ENCODE data around the gene ARL8A.
"Not testable (repeated sequence)": the region's sequence is repeated elsewhere in the genome, so short reads cannot be mapped to it uniquely, and the experiment has no call there.

ARL8A gene

GRCh38 chr1:202184750-202185460 lies 40.4 kb upstream of the ARL8A start:
- no peak overlapping the region for H3K4me3 ChIP-seq (ENCODE audit: low read length)
- no peaks in the 10 kb centered on the region for H3K36me3 ChIP-seq (ENCODE audit: control insufficient read depth, insufficient read depth, low read length)
- no peak overlapping the region for H3K27ac ChIP-seq (ENCODE audit: low read depth, low read length)
- H3K9ac ChIP-seq (ENCODE audit: low read length), result no peak overlapping the region
- peaks cover 4% of the 10 kb centered on the region for H3K27me3 ChIP-seq (ENCODE audit: control insufficient read depth, insufficient read depth, low read length)
- H3K4me1 ChIP-seq (ENCODE audit: control insufficient read depth, insufficient read depth, low read length), result no peaks in the 10 kb centered on the region

GRCh38 chr1:202182040-202182877 lies 37.7 kb upstream of the ARL8A start:
- H3K4me1 ChIP-seq (ENCODE audit: control insufficient read depth, insufficient read depth, low read length), result no peaks in the 10 kb centered on the region
- peaks cover 4% of the 10 kb centered on the region for H3K27me3 ChIP-seq (ENCODE audit: control insufficient read depth, insufficient read depth, low read length)
- no peak overlapping the region for H3K27ac ChIP-seq (ENCODE audit: low read depth, low read length)
- H3K9ac ChIP-seq (ENCODE audit: low read length), result no peak overlapping the region
- H3K4me3 ChIP-seq (ENCODE audit: low read length), result no peak overlapping the region
- H3K36me3 ChIP-seq (ENCODE audit: control insufficient read depth, insufficient read depth, low read length), result no peaks in the 10 kb centered on the region

GRCh38 chr1:202181586-202181985 lies 37.0 kb upstream of the ARL8A start:
- Histone ChIP-seq H3K9ac (ENCODE audit: low read length) (no peak overlapping the region), H3K27ac (ENCODE audit: low read depth, low read length) (no peak overlapping the region), H3K4me1 (ENCODE audit: control insufficient read depth, insufficient read depth, low read length) (no peaks in the 10 kb centered on the region), H3K4me3 (ENCODE audit: low read length) (no peak overlapping the region), H3K36me3 (ENCODE audit: control insufficient read depth, insufficient read depth, low read length) (no peaks in the 10 kb centered on the region), H3K27me3 (ENCODE audit: control insufficient read depth, insufficient read depth, low read length) (peaks cover 4% of the 10 kb centered on the region)

DNA sequence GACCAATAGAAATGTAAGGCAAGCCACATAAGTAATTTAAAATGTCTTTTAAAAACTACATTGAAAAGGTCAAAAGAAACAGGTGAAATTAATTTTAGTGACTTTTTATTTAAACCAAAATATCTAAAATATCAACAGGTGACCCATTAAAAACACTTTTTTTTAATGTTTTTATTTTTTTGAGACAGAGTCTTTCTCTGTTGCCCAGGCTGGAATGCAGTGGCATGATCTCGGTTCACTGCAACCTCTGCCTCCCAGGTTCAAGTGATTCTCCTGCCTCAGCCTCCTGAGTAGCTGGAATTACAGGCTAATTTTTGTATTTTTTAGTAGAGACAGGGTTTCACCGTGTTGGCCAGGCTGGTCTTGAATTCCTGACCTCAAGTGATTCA lies 36.2 kb upstream of the ARL8A start:
- not testable (repeated sequence) for H3K27me3 ChIP-seq (ENCODE audit: control insufficient read depth, insufficient read depth, low read length); H3K4me3 ChIP-seq (ENCODE audit: low read length); H3K4me1 ChIP-seq (ENCODE audit: control insufficient read depth, insufficient read depth, low read length); H3K9ac ChIP-seq (ENCODE audit: low read length); H3K36me3 ChIP-seq (ENCODE audit: control insufficient read depth, insufficient read depth, low read length); H3K27ac ChIP-seq (ENCODE audit: low read depth, low read length)

DNA sequence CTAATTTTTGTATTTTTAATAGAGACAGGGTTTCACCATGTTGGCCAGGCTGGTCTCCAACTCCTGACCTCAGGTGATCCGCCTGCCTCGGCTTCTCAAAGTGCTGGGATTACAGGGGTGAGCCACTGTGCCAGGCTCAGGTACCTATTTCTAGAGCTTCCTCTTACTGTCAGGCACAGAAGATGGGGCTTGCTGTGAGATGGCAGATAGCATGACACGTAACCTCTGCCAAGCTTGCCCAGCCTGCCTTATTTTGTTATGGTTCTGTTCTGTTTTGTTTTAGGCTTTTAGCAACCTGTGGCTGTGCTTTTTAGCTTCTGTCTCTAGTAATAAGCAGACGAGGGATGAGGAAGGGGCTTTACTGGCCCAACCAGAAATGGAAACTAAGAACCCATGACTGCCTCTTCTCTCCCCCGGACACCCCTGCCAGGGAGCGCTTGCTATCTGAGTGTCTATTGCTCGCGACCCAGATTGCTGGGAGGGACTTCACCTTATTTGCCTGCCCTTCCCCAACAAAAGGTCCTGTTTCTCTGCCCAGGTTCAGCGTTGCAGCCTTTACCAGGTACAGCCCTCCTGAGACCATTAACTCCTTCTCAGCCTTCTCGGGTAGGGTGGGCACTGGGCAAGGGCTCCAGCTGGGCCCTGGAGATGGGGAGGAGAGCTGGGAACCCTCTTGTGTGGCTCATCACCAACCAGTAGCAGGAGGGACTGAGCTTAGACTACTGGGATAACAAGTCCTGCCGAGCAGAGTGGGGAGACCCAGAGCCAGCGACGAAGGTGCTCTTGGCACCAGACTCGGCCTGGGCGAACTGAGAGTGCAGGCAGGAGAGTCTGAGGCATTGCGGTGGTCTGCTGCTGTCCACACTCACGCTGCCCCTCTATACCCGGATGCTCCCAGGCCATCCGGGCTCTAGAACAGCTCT lies 35.6 kb upstream of the ARL8A start:
- H3K4me1 ChIP-seq (ENCODE audit: control insufficient read depth, insufficient read depth, low read length), result no peaks in the 10 kb centered on the region
- H3K27me3 ChIP-seq (ENCODE audit: control insufficient read depth, insufficient read depth, low read length), result peaks cover 4% of the 10 kb centered on the region
- no peak overlapping the region for H3K9ac ChIP-seq (ENCODE audit: low read length)

GRCh38 chr1:202176949-202177927 lies 32.7 kb upstream of the ARL8A start:
- no peak overlapping the region for H3K27ac ChIP-seq (ENCODE audit: low read depth, low read length)
- H3K9ac ChIP-seq (ENCODE audit: low read length), result no peak overlapping the region
- H3K4me1 ChIP-seq (ENCODE audit: control insufficient read depth, insufficient read depth, low read length), result no peaks in the 10 kb centered on the region
- no peaks in the 10 kb centered on the region for H3K36me3 ChIP-seq (ENCODE audit: control insufficient read depth, insufficient read depth, low read length)
- peaks cover 4% of the 10 kb centered on the region for H3K27me3 ChIP-seq (ENCODE audit: control insufficient read depth, insufficient read depth, low read length)
- no peak overlapping the region for H3K4me3 ChIP-seq (ENCODE audit: low read length)

More for the DNA sequence above, 35.6 kb upstream of the ARL8A start:
- no peaks in the 10 kb centered on the region for H3K36me3 ChIP-seq (ENCODE audit: control insufficient read depth, insufficient read depth, low read length)
- H3K27ac ChIP-seq (ENCODE audit: low read depth, low read length), result no peak overlapping the region
- H3K4me3 ChIP-seq (ENCODE audit: low read length), result no peak overlapping the region

GRCh38 chr1:202173993-202174392 lies 29.5 kb upstream of the ARL8A start:
- H3K4me3 ChIP-seq (ENCODE audit: low read length), result no peak overlapping the region
- no peaks in the 10 kb centered on the region for H3K36me3 ChIP-seq (ENCODE audit: control insufficient read depth, insufficient read depth, low read length)
- H3K9ac ChIP-seq (ENCODE audit: low read length), result no peak overlapping the region
- H3K27me3 ChIP-seq (ENCODE audit: control insufficient read depth, insufficient read depth, low read length), result no peaks in the 10 kb centered on the region
- no peaks in the 10 kb centered on the region for H3K4me1 ChIP-seq (ENCODE audit: control insufficient read depth, insufficient read depth, low read length)
- no peak overlapping the region for H3K27ac ChIP-seq (ENCODE audit: low read depth, low read length)

GRCh38 chr1:202172015-202172355 lies 27.4 kb upstream of the ARL8A start:
- Histone ChIP-seq H3K4me3 (ENCODE audit: low read length) (no peak overlapping the region), H3K27me3 (ENCODE audit: control insufficient read depth, insufficient read depth, low read length) (no peaks in the 10 kb centered on the region), H3K4me1 (ENCODE audit: control insufficient read depth, insufficient read depth, low read length) (no peaks in the 10 kb centered on the region), H3K36me3 (ENCODE audit: control insufficient read depth, insufficient read depth, low read length) (no peaks in the 10 kb centered on the region), H3K9ac (ENCODE audit: low read length) (no peak overlapping the region), H3K27ac (ENCODE audit: low read depth, low read length) (no peak overlapping the region)

DNA sequence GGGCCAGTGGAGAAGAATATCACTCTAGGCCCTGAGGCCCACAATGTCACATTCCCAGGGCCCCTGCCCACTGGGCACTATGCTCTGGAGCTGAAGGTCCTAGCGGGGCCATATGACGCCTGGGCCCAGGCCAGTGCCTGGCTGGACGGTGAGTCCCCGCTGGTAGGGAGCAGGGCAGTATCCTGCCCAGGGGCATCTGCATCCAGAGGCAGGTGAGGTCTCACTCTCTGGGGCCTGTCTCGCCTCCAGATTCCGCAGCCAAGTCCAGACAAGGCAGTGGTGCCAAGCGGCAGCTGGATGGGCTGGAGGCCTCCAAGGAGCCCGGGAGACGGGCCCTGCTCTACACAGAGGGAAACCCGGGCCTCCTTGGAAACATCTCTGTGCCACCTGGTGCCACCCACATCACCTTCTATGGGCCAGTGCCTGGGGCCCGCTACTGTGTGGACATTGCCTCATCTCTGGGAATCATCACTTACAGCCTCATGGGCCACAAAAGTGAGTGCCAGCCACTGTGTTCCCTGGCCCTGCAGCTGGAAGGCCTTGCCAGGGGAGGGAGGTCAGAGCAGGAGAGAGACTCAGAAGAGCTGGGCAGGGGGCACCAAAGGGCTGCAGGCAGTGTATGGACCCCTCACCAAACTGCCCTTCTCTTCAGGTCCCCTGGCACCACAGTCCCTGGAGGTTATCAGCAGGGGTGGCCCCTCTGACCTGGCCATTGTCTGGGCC lies 26.9 kb upstream of the ARL8A start:
- H3K27me3 ChIP-seq (ENCODE audit: control insufficient read depth, insufficient read depth, low read length), result no peaks in the 10 kb centered on the region
- H3K36me3 ChIP-seq (ENCODE audit: control insufficient read depth, insufficient read depth, low read length), result no peaks in the 10 kb centered on the region

DNA sequence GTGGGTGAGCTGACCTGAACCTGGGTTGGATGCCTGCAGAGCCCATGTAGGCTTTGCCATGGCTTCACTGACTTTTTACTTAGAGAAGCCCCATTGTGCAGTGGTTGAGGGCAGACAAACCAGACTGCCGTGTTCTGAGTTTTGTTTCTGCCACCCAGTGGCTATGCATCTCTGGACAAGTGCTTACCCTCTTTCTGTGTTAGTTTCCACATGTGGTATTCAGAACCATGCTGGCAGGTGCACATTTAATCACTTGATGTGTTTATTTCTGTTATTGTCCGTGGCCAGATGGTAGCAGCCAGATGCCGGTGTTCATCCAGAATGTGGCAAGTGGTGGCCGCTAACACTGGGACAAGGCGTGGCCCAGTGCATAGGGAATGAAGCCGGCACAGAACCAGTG lies 26.2 kb upstream of the ARL8A start:
- H3K4me3 ChIP-seq (ENCODE audit: low read length), result no peak overlapping the region
- H3K4me1 ChIP-seq (ENCODE audit: control insufficient read depth, insufficient read depth, low read length), result no peaks in the 10 kb centered on the region
- no peak overlapping the region for H3K27ac ChIP-seq (ENCODE audit: low read depth, low read length)
- no peaks in the 10 kb centered on the region for H3K36me3 ChIP-seq (ENCODE audit: control insufficient read depth, insufficient read depth, low read length)
- no peak overlapping the region for H3K9ac ChIP-seq (ENCODE audit: low read length)
- H3K27me3 ChIP-seq (ENCODE audit: control insufficient read depth, insufficient read depth, low read length), result no peaks in the 10 kb centered on the region

More for the DNA sequence above, 26.9 kb upstream of the ARL8A start:
- no peak overlapping the region for H3K27ac ChIP-seq (ENCODE audit: low read depth, low read length)
- no peak overlapping the region for H3K4me3 ChIP-seq (ENCODE audit: low read length)
- no peaks in the 10 kb centered on the region for H3K4me1 ChIP-seq (ENCODE audit: control insufficient read depth, insufficient read depth, low read length)
- H3K9ac ChIP-seq (ENCODE audit: low read length), result no peak overlapping the region

DNA sequence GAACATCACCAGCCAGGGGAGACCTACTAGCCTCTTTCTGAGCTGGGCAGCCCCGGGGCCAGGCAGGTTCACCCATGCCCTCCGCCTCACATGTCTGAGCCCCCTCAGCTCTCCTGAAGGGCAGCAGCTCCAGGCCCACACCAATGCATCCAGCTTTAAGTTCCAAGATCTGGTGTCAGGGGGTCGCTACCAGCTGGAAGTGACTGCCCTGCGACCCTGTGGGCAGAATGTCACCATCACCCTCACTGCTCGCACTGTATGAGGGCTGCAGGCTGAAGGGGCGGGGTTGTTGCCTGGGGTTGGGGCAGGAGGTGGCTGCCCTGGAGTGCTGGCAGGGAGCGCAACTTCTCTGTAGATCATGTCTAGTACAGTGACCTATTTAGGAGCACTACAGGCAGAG lies 24.3 kb upstream of the ARL8A start:
- Histone ChIP-seq H3K27me3 (ENCODE audit: control insufficient read depth, insufficient read depth, low read length) (no peaks in the 10 kb centered on the region), H3K4me3 (ENCODE audit: low read length) (no peak overlapping the region), H3K27ac (ENCODE audit: low read depth, low read length) (no peak overlapping the region), H3K9ac (ENCODE audit: low read length) (no peak overlapping the region), H3K36me3 (ENCODE audit: control insufficient read depth, insufficient read depth, low read length) (no peaks in the 10 kb centered on the region), H3K4me1 (ENCODE audit: control insufficient read depth, insufficient read depth, low read length) (no peaks in the 10 kb centered on the region)

All from rectal smooth muscle tissue (tissue), 1 donor.